ENCODE results near the gene SDHAF4. TPM values are rescaled to one million over a fixed set of nuclear protein-coding genes. Genes with fewer than 3 reads are reported as not detected.

Gene SDHAF4
- total RNA-seq, 6 experiments from 2014 or later = 2.9 to 5.5 (median 4.5) TPM

DNA sequence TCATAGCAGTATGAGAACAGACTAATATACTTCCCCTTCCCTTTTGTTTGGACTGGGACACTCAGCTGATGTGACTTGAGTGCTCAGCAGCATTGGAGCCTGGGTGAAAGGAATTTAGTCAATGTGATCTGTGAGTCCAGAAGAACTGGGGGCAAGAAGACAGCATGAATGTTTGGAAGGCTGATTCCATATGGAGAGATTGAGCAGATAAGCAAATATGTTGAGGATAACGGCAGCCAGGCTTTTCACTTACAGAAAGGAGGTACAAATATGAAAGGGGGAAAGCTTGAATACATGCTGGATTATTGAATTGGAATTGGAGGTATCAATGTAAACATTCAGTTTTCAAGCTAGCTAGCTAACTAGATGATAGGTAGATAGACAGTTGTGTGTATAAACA, 63.2 kb downstream of the SDHAF4 start:
- ATAC-seq = no peak
- 50% methylated on average over 1 of the region's 1 CpG for WGBS (ENCODE audit: insufficient coverage, low coverage, low lambda C conversion rate, missing lambda C conversion rate)
- intact Hi-C loops (cut with DNase I) = no loop called here
- Histone ChIP-seq H3K27ac (no peak overlapping the region), H3K4me3 (no peak overlapping the region), H3K9me3 (no peaks in the 10 kb centered on the region), H3K36me3 (no peaks in the 10 kb centered on the region), H3K27me3 (no peaks in the 10 kb centered on the region), H3K4me1 (no peaks in the 10 kb centered on the region)
- TF ChIP-seq POLR2A (IDR thresholded peaks at IDR 0.05) = no peak
- TF ChIP-seq, protein P1, sequence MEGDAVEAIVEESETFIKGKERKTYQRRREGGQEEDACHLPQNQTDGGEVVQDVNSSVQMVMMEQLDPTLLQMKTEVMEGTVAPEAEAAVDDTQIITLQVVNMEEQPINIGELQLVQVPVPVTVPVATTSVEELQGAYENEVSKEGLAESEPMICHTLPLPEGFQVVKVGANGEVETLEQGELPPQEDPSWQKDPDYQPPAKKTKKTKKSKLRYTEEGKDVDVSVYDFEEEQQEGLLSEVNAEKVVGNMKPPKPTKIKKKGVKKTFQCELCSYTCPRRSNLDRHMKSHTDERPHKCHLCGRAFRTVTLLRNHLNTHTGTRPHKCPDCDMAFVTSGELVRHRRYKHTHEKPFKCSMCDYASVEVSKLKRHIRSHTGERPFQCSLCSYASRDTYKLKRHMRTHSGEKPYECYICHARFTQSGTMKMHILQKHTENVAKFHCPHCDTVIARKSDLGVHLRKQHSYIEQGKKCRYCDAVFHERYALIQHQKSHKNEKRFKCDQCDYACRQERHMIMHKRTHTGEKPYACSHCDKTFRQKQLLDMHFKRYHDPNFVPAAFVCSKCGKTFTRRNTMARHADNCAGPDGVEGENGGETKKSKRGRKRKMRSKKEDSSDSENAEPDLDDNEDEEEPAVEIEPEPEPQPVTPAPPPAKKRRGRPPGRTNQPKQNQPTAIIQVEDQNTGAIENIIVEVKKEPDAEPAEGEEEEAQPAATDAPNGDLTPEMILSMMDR (IDR thresholded peaks at IDR 0.05) = no peak
- no peak for DNase-seq

DNA sequence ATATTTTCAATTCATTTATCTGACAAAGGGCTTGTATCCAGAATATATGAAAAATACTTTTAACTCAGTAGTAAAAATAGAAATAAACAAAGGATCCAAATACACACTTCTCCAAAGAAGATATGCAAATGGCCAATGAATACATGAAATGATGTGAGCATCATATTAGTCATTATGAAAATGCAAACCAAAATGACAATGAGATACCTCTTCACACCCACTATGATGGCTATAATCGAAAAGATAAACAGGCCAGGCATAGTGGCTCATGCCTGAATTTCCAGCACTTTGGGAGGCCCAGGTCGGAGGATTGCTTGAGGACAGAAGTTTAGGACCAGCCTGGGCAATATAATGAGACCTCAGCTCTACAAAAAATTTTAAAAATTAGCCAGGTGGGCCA, 67.1 kb downstream of the SDHAF4 start:
- no peak overlapping the region for H3K27ac ChIP-seq
- WGBS (ENCODE audit: insufficient coverage, low coverage, low lambda C conversion rate, missing lambda C conversion rate) = 19% methylated on average over 2 of the region's 2 CpGs
- TF ChIP-seq, protein P1 (IDR thresholded peaks at IDR 0.05) = no peak
- no peak for TF ChIP-seq POLR2A (IDR thresholded peaks at IDR 0.05)
- no peaks in the 10 kb centered on the region for H3K36me3 ChIP-seq
- H3K27me3 ChIP-seq = no peaks in the 10 kb centered on the region
- H3K9me3 ChIP-seq = no peaks in the 10 kb centered on the region
- ATAC-seq (no peak), DNase-seq (no peak)
- H3K4me1 ChIP-seq = no peaks in the 10 kb centered on the region
- H3K4me3 ChIP-seq = no peak overlapping the region
- intact Hi-C loops (cut with DNase I) = no loop called here

DNA sequence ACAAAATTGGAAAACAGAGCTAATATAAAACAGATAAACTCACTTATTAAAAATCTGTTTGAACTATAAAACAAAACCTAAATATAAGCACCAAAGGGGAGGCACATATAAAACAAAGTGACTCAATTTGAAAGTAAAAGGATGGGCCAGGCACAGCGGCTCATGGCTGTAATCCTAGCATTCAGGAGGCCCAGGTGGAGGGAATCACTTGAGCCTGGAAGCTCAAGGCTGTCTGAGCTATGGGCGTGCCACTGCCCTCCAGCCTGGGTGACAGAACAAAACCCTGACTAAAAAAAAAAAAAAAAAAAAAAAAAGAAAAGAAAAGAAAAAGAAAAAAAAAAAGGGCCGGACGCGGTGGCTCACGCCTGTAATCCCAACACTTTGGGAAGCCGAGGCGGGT, 69.9 kb downstream of the SDHAF4 start:
- ATAC-seq = no peak
- Histone ChIP-seq H3K27me3 (no peaks in the 10 kb centered on the region), H3K36me3 (no peaks in the 10 kb centered on the region), H3K4me3 (no peak overlapping the region), H3K27ac (no peak overlapping the region), H3K4me1 (no peaks in the 10 kb centered on the region), H3K9me3 (no peaks in the 10 kb centered on the region)
- intact Hi-C loops (cut with DNase I) = no loop called here
- 95% methylated on average over 4 of the region's 8 CpGs for WGBS (ENCODE audit: insufficient coverage, low coverage, low lambda C conversion rate, missing lambda C conversion rate)
- DNase-seq = no peak
- TF ChIP-seq, protein P1 (IDR thresholded peaks at IDR 0.05) = no peak
- no peak for TF ChIP-seq POLR2A (IDR thresholded peaks at IDR 0.05)

DNA sequence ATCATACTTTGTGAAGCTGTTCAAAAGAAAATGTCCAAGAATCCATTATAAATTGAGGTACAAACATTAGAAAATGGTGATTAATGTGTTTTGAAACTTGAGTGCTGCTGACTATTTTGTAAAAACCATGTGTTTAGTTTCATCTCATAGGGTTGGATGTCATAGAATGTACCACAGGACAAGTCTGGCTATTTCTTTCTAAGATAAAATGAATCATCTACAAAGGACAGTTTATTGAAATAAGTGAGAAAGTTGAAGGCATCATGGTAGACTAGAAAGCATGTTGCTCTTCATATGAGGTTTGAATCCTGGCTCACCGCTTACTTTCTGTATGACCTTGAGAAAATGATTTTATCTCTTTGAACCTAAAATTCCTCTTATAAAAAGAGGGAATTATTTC, 71.7 kb downstream of the SDHAF4 start:
- DNase-seq (no peak), ATAC-seq (no peak)
- no peaks in the 10 kb centered on the region for H3K9me3 ChIP-seq
- no peaks in the 10 kb centered on the region for H3K27me3 ChIP-seq
- 80% methylated on average over 1 of the region's 1 CpG for WGBS (ENCODE audit: insufficient coverage, low coverage, low lambda C conversion rate, missing lambda C conversion rate)
- no peak overlapping the region for H3K27ac ChIP-seq
- TF ChIP-seq, protein P1 (IDR thresholded peaks at IDR 0.05) = no peak
- TF ChIP-seq POLR2A (IDR thresholded peaks at IDR 0.05) = no peak
- no peaks in the 10 kb centered on the region for H3K4me1 ChIP-seq
- no peaks in the 10 kb centered on the region for H3K36me3 ChIP-seq
- H3K4me3 ChIP-seq = no peak overlapping the region
- intact Hi-C loops (cut with DNase I) = no loop called here

Other genes with a start within 250 kb of the SDHAF4 start
- gene FAM135A, start 153.4 kb upstream of the SDHAF4 start, total RNA-seq = 10 to 100 TPM in 2 of 6 experiments, 1 to 10 TPM in 4; 3.9 to 17.0 (median 8.0) TPM
- 10 to 100 TPM in 4 of 6 experiments, 1 to 10 TPM in 2; 9.1 to 16.1 (median 12.2) TPM for gene SMAP1, start 101.0 kb downstream of the SDHAF4 start, total RNA-seq